ENCODE measurements around the gene SEZ6. TPM values are rescaled to one million over a fixed set of nuclear protein-coding genes. Genes with fewer than 3 reads are reported as not detected.

The SEZ6 gene
- total RNA-seq, 3 donors from 2014 or later: 0.31 to 1.0 TPM; not detected in 1

DNA sequence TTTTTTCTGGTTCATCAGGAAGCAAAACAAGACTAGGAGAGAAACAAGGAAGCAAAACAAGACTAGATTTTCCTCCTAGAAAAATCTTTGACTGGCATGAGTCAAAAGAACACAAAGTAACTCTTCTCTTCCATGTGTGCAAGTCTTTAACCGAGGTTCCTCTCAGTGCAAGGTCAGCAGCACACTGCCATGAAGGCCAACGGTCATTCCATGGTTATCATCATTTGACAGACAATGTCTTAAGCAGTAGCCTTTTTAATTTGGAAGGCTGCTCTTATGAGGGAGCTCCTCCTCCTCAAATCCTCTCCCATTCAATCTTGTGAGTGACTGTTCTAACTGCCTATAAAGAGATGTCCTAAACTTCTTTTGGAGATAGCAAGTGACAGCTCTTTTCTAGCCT is 87.5 kb downstream of the SEZ6 start:
- TF ChIP-seq, protein P1, sequence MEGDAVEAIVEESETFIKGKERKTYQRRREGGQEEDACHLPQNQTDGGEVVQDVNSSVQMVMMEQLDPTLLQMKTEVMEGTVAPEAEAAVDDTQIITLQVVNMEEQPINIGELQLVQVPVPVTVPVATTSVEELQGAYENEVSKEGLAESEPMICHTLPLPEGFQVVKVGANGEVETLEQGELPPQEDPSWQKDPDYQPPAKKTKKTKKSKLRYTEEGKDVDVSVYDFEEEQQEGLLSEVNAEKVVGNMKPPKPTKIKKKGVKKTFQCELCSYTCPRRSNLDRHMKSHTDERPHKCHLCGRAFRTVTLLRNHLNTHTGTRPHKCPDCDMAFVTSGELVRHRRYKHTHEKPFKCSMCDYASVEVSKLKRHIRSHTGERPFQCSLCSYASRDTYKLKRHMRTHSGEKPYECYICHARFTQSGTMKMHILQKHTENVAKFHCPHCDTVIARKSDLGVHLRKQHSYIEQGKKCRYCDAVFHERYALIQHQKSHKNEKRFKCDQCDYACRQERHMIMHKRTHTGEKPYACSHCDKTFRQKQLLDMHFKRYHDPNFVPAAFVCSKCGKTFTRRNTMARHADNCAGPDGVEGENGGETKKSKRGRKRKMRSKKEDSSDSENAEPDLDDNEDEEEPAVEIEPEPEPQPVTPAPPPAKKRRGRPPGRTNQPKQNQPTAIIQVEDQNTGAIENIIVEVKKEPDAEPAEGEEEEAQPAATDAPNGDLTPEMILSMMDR (IDR thresholded peaks at IDR 0.05): no peak
- Histone ChIP-seq H3K36me3 (ENCODE audit: low read depth) (peaks cover 15% of the 10 kb centered on the region), H3K4me1 (ENCODE audit: low read depth) (no peaks in the 10 kb centered on the region), H3K9me3 (no peaks in the 10 kb centered on the region), H3K4me3 (no peak overlapping the region)
- intact Hi-C loops (cut with DNase I, micrococcal nuclease): loop anchor here in 1 of 2 donors (10.0 kb wide), 1 partner anchor 163 kb away; no protein-coding TSS in a partner anchor
- ATAC-seq (no peak), DNase-seq (no peak)

DNA sequence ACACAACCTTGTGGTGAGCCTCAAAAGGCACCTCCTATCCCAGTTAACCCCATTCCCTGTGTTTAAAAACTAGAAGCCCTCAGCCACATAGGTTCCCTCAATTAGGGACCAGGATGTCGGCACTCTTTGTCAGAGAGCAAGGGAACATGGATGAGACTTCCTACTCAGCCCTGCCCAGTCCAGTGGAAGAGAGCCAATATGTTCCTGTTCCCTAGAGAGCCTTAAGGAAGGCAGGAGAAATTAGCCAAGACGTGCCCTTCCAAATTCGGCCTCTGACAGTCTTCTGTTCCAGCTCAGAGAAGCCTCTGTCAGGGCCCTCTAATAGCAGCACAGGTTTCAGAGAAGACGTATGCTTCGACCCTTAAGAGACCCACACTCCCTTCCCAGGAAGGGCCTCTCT is 88.4 kb downstream of the SEZ6 start:
- TF ChIP-seq, protein P1 (IDR thresholded peaks at IDR 0.05): no peak
- Histone ChIP-seq H3K4me1 (ENCODE audit: low read depth) (peaks cover 5% of the 10 kb centered on the region), H3K36me3 (ENCODE audit: low read depth) (peaks cover 15% of the 10 kb centered on the region), H3K4me3 (no peak overlapping the region), H3K9me3 (no peaks in the 10 kb centered on the region)
- intact Hi-C loops (cut with DNase I, micrococcal nuclease): loop anchor here in 1 of 2 donors (10.0 kb wide), 1 partner anchor 163 kb away; no protein-coding TSS in a partner anchor
- DNase-seq (no peak), ATAC-seq (no peak)

DNA sequence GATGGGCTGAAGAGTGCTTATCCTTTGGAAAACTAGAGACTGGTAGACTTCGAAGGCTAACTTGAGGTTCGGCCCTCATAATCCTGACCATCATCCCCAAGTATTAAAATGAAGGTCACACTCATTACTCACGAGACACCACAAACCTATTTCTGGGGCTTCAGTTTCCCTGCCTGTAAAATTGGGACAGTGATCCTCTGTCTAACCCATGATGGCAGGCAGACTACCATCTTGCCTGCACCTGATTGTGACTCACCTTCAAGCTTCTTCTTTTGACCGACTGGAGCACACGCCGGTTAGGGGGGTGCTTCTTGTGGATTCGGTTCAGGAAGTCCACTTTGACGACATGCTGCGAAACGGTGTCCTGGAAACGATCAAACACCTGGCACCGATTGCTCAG is 88.8 kb downstream of the SEZ6 start:
- intact Hi-C loops (cut with DNase I, micrococcal nuclease): loop anchor here in 1 of 2 donors (10.0 kb wide), 1 partner anchor 162 kb away; no protein-coding TSS in a partner anchor

DNA sequence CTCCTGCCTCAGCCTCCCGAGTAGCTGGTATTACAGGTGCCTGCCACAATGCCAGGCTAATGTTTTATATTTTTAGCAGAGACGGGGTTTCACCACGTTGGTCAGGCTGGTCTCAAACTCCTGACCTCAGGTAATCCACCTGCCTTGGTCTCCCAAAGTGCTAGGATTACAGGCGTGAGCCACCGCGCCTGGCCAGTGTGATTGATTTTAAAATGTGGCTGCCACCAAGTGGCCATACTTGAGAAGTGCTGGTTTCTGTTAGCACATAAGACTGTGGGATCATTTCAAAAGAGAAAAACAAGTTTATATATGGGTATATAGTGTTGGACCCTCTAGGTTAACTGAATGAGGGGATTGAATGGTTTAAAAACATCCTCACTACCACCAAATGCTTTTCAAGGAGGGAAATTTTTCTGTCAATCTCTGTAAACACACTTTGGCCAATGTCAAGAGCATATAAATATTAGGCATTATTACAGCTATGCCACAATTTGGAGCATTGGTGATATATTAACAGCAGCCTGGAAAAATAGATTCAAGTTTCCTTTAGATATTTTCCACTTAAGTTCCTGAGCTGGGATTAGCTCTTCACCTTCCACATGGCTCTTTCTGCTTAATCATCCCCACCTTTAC is 89.4 kb downstream of the SEZ6 start:
- peak in 1 of 3 donors; percentile 73 for DNase-seq
- Histone ChIP-seq H3K36me3 (ENCODE audit: low read depth) (peaks cover 15% of the 10 kb centered on the region), H3K4me3 (no peak overlapping the region), H3K9me3 (no peaks in the 10 kb centered on the region), H3K4me1 (ENCODE audit: low read depth) (peaks cover 12% of the 10 kb centered on the region)
- TF ChIP-seq, protein P1 (IDR thresholded peaks at IDR 0.05): no peak
- ATAC-seq: peak; percentile 69
- intact Hi-C loops (cut with DNase I, micrococcal nuclease): loop anchor here in 1 of 2 donors (10.0 kb wide), 1 partner anchor 162 kb away; no protein-coding TSS in a partner anchor

More for the DNA sequence above, 88.8 kb downstream of the SEZ6 start:
- TF ChIP-seq, protein P1 (IDR thresholded peaks at IDR 0.05): no peak
- DNase-seq (no peak), ATAC-seq (no peak)
- Histone ChIP-seq H3K36me3 (ENCODE audit: low read depth) (peaks cover 15% of the 10 kb centered on the region), H3K4me3 (no peak overlapping the region), H3K9me3 (no peaks in the 10 kb centered on the region), H3K4me1 (ENCODE audit: low read depth) (peaks cover 6% of the 10 kb centered on the region)

DNA sequence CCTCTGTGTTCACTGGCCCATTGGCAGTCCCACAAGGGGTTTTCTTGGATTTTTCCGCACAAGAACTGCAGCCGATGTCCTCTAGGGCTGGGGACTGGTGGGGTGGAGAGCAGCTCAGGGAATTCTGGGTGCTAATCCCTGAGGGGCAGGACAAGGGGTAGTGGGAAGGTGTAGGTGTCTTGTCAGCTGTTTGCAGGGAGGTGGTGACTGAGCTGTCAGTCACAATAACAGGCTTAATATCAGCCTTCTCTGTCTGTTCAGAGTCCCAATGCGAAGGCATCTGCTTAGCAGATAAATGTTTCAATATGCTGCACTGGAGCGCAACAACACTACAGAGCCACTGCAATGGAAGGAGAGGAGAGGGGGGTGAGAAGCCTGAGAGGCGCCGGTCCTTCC is 92.9 kb downstream of the SEZ6 start:
- Histone ChIP-seq H3K4me3 (no peak overlapping the region), H3K9me3 (no peaks in the 10 kb centered on the region), H3K4me1 (ENCODE audit: low read depth) (peaks cover 12% of the 10 kb centered on the region), H3K36me3 (ENCODE audit: low read depth) (peaks cover 23% of the 10 kb centered on the region)
- DNase-seq: no peak
- TF ChIP-seq, protein P1 (IDR thresholded peaks at IDR 0.05): no peak
- ATAC-seq: no peak
- intact Hi-C loops (cut with DNase I, micrococcal nuclease): loop anchor here in 1 of 2 donors (10.0 kb wide), 1 partner anchor 158 kb away; no protein-coding TSS in a partner anchor
